GM21390 (cell line): ENCODE data around the gene GBX2.

Experiments used
- ATAC-seq: cut with Tn5 transposase; IDR thresholded peaks from one replicate; pipeline ENCODE4 v1.9.1; 2021; ENCODE audit not compliant: unreplicated experiment

The GBX2 gene

GRCh38 chr2:236120829-236121228 is 47.4 kb downstream of the GBX2 start:
- no peak for ATAC-seq

DNA sequence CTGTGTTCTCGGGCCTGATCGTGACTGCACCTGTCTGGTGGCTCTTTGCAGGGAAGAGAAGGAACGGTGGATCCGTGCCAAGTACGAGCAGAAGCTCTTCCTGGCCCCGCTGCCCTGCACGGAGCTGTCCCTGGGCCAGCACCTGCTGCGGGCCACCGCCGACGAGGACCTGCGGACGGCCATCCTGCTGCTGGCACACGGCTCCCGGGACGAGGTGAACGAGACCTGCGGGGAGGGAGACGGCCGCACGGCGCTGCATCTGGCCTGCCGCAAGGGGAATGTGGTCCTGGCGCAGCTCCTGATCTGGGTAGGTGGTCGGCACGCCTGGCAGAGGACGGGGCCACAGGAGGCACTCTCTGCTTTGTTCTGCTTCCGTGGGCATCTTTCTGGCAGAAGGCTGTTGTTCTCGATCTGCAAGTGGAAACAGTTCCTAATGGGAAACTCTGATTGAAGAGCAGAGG is 48.0 kb downstream of the GBX2 start:
- ATAC-seq = no peak

- ATAC-seq = no peak
Measured at GRCh38 chr2:236119476-236119875, 48.7 kb downstream of the GBX2 start.

GRCh38 chr2:236119003-236119402 is 49.2 kb downstream of the GBX2 start:
- no peak for ATAC-seq

DNA sequence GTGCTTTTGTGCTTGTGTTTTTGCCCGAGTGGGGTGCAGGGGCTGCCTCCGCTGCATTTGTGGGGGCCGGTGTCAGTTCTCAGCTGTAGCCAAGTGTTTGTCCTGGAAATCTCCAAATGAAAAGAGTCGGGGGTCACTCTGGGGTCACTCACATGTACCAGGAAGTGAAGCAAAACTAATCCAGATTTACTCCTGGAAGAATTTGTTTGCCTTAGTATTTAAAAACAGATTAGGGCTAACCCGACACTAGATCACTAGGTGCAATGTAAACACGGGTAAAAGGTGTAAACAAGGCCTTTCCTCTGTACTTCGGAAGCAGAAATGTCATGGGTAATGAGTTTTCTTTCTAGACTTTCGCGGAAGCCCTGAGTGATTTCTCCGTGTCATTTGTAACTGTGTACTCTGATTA is 50.3 kb downstream of the GBX2 start:
- no peak for ATAC-seq

DNA sequence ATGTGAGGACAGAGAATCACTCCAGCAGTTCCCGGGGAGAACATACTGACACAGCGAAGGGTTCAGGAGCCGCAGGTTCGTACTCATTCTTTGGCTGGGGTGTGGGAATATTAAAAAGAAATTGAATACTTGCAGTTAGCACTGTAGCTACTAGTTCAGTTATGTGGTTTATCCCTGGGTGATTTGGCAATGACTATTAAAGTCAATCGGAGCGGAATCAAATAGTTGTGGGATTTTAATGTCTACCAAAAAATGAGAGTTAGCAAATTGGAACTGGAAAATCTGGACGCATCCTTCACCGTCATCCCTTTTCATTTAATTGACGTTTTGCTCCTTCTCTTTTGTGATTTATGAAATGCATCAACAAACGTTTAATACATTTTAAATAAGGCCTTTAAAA is 50.8 kb downstream of the GBX2 start:
- ATAC-seq = no peak
